Body of pancreas (tissue), 4 donors: Measurements from ENCODE around the gene TEFM.

Source experiments
- POLR2A ChIP-seq, 3 donors: fragments of 450-650 bp; IDR thresholded peaks; one replicate each; pipeline ENCODE4 v1.6.1; 2016; ENCODE audit warnings: antibody characterized with exemption in 3 of 3, mild to moderate bottlenecking in 2 of 3
- TF ChIP-seq, protein P1 (sequence below), 7 experiments: fragments of 450-650 bp in 4 of 7; fragments of 200-600 bp in 3 of 7; sonication (generic) in 3 of 7; IDR thresholded peaks; one replicate each; pipeline ENCODE4 v1.5.1; 2016 to 2019; ENCODE audit warnings: antibody characterized with exemption in 7 of 7

DNA sequence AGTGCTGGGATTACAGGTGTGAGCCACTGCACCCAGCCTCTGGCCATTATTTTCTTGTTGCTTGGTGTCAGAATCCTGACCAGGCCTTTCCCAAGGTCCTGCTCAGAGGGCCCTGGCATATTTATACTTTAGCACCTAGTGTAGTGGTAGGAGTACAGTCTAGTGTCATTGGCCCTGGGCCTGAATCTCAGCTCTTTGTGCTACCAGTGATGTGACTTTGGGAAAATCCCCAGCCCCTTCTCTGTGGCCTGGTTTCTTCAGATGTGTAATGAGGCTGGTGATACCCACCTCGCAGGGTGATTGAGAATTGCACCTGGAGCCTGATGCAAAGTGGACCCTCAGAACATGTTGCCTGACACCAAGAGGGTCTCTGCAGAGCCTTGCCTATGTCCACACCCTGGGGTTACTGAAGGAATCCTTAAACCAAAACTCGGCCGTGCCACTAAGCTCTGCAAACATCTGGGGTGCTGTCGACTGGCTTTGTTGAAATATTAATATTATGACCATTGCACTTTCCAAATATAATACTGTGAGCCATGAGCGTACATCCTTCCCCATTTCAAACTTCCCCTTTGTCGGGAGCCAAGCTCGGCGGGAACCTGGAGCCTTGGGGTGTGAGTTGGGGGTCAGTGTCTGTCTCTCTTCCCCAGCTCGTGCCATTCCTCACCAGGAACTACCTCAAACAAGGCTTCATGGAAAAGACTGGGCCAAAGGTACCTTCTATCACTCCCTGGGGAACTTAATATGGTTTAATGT lies 46.8 kb upstream of the TEFM start:
- TF ChIP-seq, protein P1, sequence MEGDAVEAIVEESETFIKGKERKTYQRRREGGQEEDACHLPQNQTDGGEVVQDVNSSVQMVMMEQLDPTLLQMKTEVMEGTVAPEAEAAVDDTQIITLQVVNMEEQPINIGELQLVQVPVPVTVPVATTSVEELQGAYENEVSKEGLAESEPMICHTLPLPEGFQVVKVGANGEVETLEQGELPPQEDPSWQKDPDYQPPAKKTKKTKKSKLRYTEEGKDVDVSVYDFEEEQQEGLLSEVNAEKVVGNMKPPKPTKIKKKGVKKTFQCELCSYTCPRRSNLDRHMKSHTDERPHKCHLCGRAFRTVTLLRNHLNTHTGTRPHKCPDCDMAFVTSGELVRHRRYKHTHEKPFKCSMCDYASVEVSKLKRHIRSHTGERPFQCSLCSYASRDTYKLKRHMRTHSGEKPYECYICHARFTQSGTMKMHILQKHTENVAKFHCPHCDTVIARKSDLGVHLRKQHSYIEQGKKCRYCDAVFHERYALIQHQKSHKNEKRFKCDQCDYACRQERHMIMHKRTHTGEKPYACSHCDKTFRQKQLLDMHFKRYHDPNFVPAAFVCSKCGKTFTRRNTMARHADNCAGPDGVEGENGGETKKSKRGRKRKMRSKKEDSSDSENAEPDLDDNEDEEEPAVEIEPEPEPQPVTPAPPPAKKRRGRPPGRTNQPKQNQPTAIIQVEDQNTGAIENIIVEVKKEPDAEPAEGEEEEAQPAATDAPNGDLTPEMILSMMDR (IDR thresholded peaks at IDR 0.05): no peak
- TF ChIP-seq POLR2A (IDR thresholded peaks at IDR 0.05): no peak
